IMR-90 (cell line): ENCODE measurements around the gene INPP5A. TPM values are rescaled to one million over a fixed set of nuclear protein-coding genes. Genes with fewer than 3 reads are reported as not detected.

ENCODE experiments used
- ATAC-seq: fragments of 200-7000 bp; cut with Tn5 transposase; 2 replicates; pipeline ENCODE4 v1.9.1; 2020; ENCODE audit warnings: low read depth, mild to moderate bottlenecking, moderate library complexity
- BruUV-seq: library from RNA; stranded (reverse); fragments of 400-500 nt; replicated peaks from 2 replicates; lab custom pipeline; 2021; lab: Mats Ljungman, UMichigan
- CTCF ChIA-PET: fragments of 300-600 bp; formaldehyde crosslinking; extraction: SDS; loops from one replicate; lab custom pipeline; 2021; ENCODE audit warnings: antibody characterized with exemption; lab: Yijun Ruan, JAX
- POLR2A ChIA-PET: fragments of 300-600 bp; sonication (Branson Sonifier 250); formaldehyde crosslinking; loops from one replicate; lab custom pipeline; 2022; ENCODE audit warnings: antibody characterized with exemption; ENCODE audit not compliant: unreplicated experiment; lab: Charles Lee
- DNase-seq: peaks from one replicate; pipeline ENCODE4 v3.0.0; 2013
- H2AFZ ChIP-seq: replicated peaks from 2 replicates; pipeline ENCODE3; 2013; ENCODE audit warnings: low read length, mild to moderate bottlenecking; ENCODE audit not compliant: poor library complexity
- H2AK5ac ChIP-seq: 2 replicates; pipeline ENCODE4 v1.6.1; 2013; ENCODE audit warnings: low read depth, low read length, inconsistent platforms
- H2AK9ac ChIP-seq: replicated peaks from 2 replicates; pipeline ENCODE3; 2013; ENCODE audit warnings: mild to moderate bottlenecking, low read depth, low read length, moderate library complexity; ENCODE audit not compliant: poor library complexity
- H2BK120ac ChIP-seq: 2 replicates; pipeline ENCODE4 v1.6.1; 2013; ENCODE audit warnings: low read depth, low read length, inconsistent platforms
- H2BK15ac ChIP-seq: 3 replicates; pipeline ENCODE4 v1.6.1; 2013; ENCODE audit warnings: low read depth, low read length, inconsistent platforms
- H2BK20ac ChIP-seq: 2 replicates; pipeline ENCODE4 v1.6.1; 2013; ENCODE audit warnings: low read depth, mild to moderate bottlenecking, inconsistent platforms, low read length, moderate library complexity
- H2BK5ac ChIP-seq: 2 replicates; pipeline ENCODE4 v1.6.1; 2013; ENCODE audit warnings: mild to moderate bottlenecking, low read depth, low read length, inconsistent platforms; ENCODE audit not compliant: poor library complexity, severe bottlenecking
- H3K14ac ChIP-seq: replicated peaks from 2 replicates; pipeline ENCODE4 v1.6.1; 2013; ENCODE audit warnings: low read depth, low read length, inconsistent platforms
- H3K18ac ChIP-seq: 2 replicates; pipeline ENCODE4 v1.6.1; 2013; ENCODE audit warnings: low read depth, low read length, control low read depth
- H3K23ac ChIP-seq: 2 replicates; pipeline ENCODE4 v1.6.1; 2013; ENCODE audit warnings: low read depth, low read length, inconsistent platforms
- H3K27ac ChIP-seq: 2 replicates; pipeline ENCODE4 v1.5.1; 2013; ENCODE audit warnings: mild to moderate bottlenecking, control low read depth, low read length; ENCODE audit not compliant: insufficient read depth
- H3K27me3 ChIP-seq: 2 replicates; pipeline ENCODE4 v1.6.1; 2013; ENCODE audit warnings: low read length; ENCODE audit not compliant: control insufficient read depth, insufficient read depth
- H3K36me3 ChIP-seq: 2 replicates; pipeline ENCODE4 v1.6.1; 2013; ENCODE audit warnings: low read length, mixed read lengths; ENCODE audit not compliant: control insufficient read depth, insufficient read depth
- H3K4ac ChIP-seq: 2 replicates; pipeline ENCODE4 v1.6.1; 2013; ENCODE audit warnings: low read depth, low read length, inconsistent platforms
- H3K4me1 ChIP-seq: 2 replicates; pipeline ENCODE4 v1.6.1; 2013; ENCODE audit warnings: low read length, mixed read lengths; ENCODE audit not compliant: control insufficient read depth, insufficient read depth
- H3K4me2 ChIP-seq: 2 replicates; pipeline ENCODE4 v1.6.1; 2013; ENCODE audit warnings: low read depth, mild to moderate bottlenecking, control low read depth, low read length, moderate library complexity
- H3K4me3 ChIP-seq: 2 replicates; pipeline ENCODE4 v1.5.1; 2013; ENCODE audit warnings: low read depth, mild to moderate bottlenecking, control low read depth, low read length, moderate library complexity; ENCODE audit not compliant: insufficient read depth
- H3K56ac ChIP-seq: 2 replicates; pipeline ENCODE4 v1.6.1; 2013; ENCODE audit warnings: low read length, inconsistent platforms; ENCODE audit not compliant: insufficient read depth; ENCODE audit errors: extremely low read depth
- H3K79me1 ChIP-seq, 2 experiments: 2 replicates each; pipeline ENCODE4 v1.6.1; 2013; ENCODE audit warnings: low read length in 2 of 2, inconsistent platforms in 1 of 2, low read depth in 1 of 2
- H3K9ac ChIP-seq: 2 replicates; pipeline ENCODE4 v1.6.1; 2013; ENCODE audit warnings: low read depth, low read length, control low read depth
- H3K9me1 ChIP-seq: 2 replicates; pipeline ENCODE4 v1.6.1; 2013; ENCODE audit warnings: low read length, inconsistent platforms; ENCODE audit not compliant: insufficient read depth
- H3K9me3 ChIP-seq: 2 replicates; pipeline ENCODE4 v1.6.1; 2013; ENCODE audit warnings: low read length; ENCODE audit not compliant: control insufficient read depth, insufficient read depth
- H4K20me1 ChIP-seq: 2 replicates; pipeline ENCODE4 v1.6.1; 2013; ENCODE audit warnings: low read length, inconsistent platforms; ENCODE audit not compliant: insufficient read depth
- H4K5ac ChIP-seq: 2 replicates; pipeline ENCODE4 v1.6.1; 2013; ENCODE audit warnings: mild to moderate bottlenecking, low read depth, low read length, control low read depth
- H4K8ac ChIP-seq, 2 experiments: 2 replicates each; pipeline ENCODE4 v1.6.1; 2013; ENCODE audit warnings: low read depth in 2 of 2, low read length in 2 of 2, control low read depth in 1 of 2, inconsistent platforms in 1 of 2
- H4K91ac ChIP-seq: 2 replicates; pipeline ENCODE4 v1.6.1; 2013; ENCODE audit warnings: low read depth, low read length, inconsistent platforms; ENCODE audit not compliant: insufficient read depth
- SMC3 ChIP-seq: fragments of 150-350 bp; IDR thresholded peaks from 2 replicates; pipeline ENCODE4 v1.6.1; 2016; ENCODE audit warnings: low read depth, mild to moderate bottlenecking, antibody characterized with exemption, low read length, moderate library complexity
- WGBS, 2 experiments: methylation state at CpG; one replicate each; pipeline versions ENCODE4 v1.1.5 to v1.1.7; 2013; ENCODE audit warnings: missing lambda C conversion rate in 2 of 2; ENCODE audit not compliant: insufficient read length in 1 of 2; ENCODE audit errors: extremely low coverage in 2 of 2; 5-methylcytosine and 5-hydroxymethylcytosine counted together
- dilution Hi-C: fragments of 300-500 bp; cut with HindIII; formaldehyde crosslinking; loops from one replicate; pipeline ENCODE4 v1.14.3; 2018; ENCODE audit warnings: low sequenced_read_pairs; ENCODE audit not compliant: unreplicated experiment
- in situ Hi-C: fragments of 300-500 bp; cut with MboI; formaldehyde crosslinking; loops from 3 replicates; pipeline ENCODE4 v1.14.3; 2019; ENCODE audit warnings: low sequenced_read_pairs, inconsistent platforms, mixed read lengths
- intact Hi-C: fragments of 100-400 bp; cut with micrococcal nuclease; formaldehyde crosslinking; loops from 2 replicates; pipeline ENCODE4 v1.10.0; 2022
- polyA plus RNA-seq, 3 experiments: library from polyadenylated mRNA; depleted of rRNA; stranded (reverse); fragments of >200 nt; gene quantifications; 2 replicates each; pipeline ENCODE4 v1.2.3, GENCODE V29; 2012; ENCODE audit warnings: low replicate concordance in 1 of 3
- total RNA-seq: library from RNA; depleted of rRNA; stranded (reverse); fragments of >200 nt; gene quantifications from 2 replicates; pipeline ENCODE4 v1.2.3, GENCODE V29; 2012

Gene INPP5A
- total and polyA plus RNA-seq, 2 of the 4 experiments (the other 2 are of a cell fraction): 21.4 to 36.7 TPM

GRCh38 chr10:132610071-132610701 is 72.6 kb downstream of the INPP5A start:
- dilution Hi-C loops: no loop called here
- intact Hi-C loops: no loop called here
- no peak overlapping the region for H4K8ac ChIP-seq

More at GRCh38 chr10:132610071-132610701, 72.6 kb downstream of the INPP5A start:
- Histone ChIP-seq H3K23ac (no peak overlapping the region), H4K91ac (no peak overlapping the region), H2BK20ac (no peak overlapping the region), H3K27me3 (no peaks in the 10 kb centered on the region), H3K9me1 (peaks cover 3% of the 10 kb centered on the region; the same call in 1 of the 2 replicates), H2BK5ac (no peak overlapping the region), H3K9ac (no peak overlapping the region), H3K4ac (no peak overlapping the region), H3K4me2 (no peak overlapping the region), H4K5ac (no peak overlapping the region), H2AK9ac (no peak overlapping the region), H3K14ac (no peak overlapping the region), H3K4me1 (peaks cover 11% of the 10 kb centered on the region; the same call in 1 of the 2 replicates), H3K36me3 (no peaks in the 10 kb centered on the region), H3K79me1 (peaks cover 9 to 33% of the 10 kb centered on the region in 2 experiments; a peak in 3 of 4 replicates), H3K9me3 (no peaks in the 10 kb centered on the region), H2BK15ac (no peak overlapping the region), H2BK120ac (no peak overlapping the region), H3K56ac (no peak overlapping the region), H2AK5ac (no peak overlapping the region), H4K20me1 (peaks cover 69% of the 10 kb centered on the region), H3K4me3 (no peak overlapping the region), H3K27ac (no peak overlapping the region), H3K18ac (no peak overlapping the region), H2AFZ (no peak overlapping the region)
- DNase-seq (no peak), ATAC-seq (no peak)
- in situ Hi-C loops: no loop called here
- ChIA-PET CTCF (no interaction called here), POLR2A (no interaction called here)
- BruUV-seq: no TSS peak
- TF ChIP-seq SMC3: no peak
- WGBS, 2 experiments: 96% methylated on average over 4 of the region's 20 CpGs; no CpG with 5 or more reads in 1 of the 2 experiments
